Measurements from ENCODE around the gene PLEK. TPM values are rescaled to one million over a fixed set of nuclear protein-coding genes. Genes with fewer than 3 reads are reported as not detected.

The PLEK gene
- total and polyA plus RNA-seq, 9 of the 15 experiments (the other 6 are each of a cell fraction or from before 2014, with no cell fraction given): 0.14 to 1.2 (median 0.36) TPM

GRCh38 chr2:68418855-68419254, 53.8 kb downstream of the PLEK start (continued):
- no peak for TF ChIP-seq ZFP91 (CRISPR knock-in tag; IDR thresholded peaks at IDR 0.05)
- TF ChIP-seq ZNF445 (CRISPR knock-in tag; IDR thresholded peaks at IDR 0.05; ENCODE audit: low read depth): no peak
- 0 out of 2 replicates have a peak, but pooled peaks have one; percentile 35 for TF ChIP-seq PATZ1 (CRISPR knock-in tag; IDR thresholded peaks at IDR 0.05; ENCODE audit: borderline replicate concordance)
- no peak for TF ChIP-seq KLF10 (CRISPR knock-in tag; IDR thresholded peaks at IDR 0.05)
- TF ChIP-seq CSDE1 (IDR thresholded peaks at IDR 0.05): no peak
- TF ChIP-seq NRF1 (conservative IDR thresholded peaks at IDR 0.05 in 1 of 2, IDR thresholded peaks at IDR 0.05 in 1 of 2): no peak
- no peak for TF ChIP-seq NR4A1 (CRISPR knock-in tag; IDR thresholded peaks at IDR 0.05)
- peak; percentile 71 for TF ChIP-seq NR4A1 (tag; IDR thresholded peaks at IDR 0.05)
- no peak for TF ChIP-seq RBM25 (IDR thresholded peaks at IDR 0.05; ENCODE audit: low read depth, low read length, severe bottlenecking)
- no peak for TF ChIP-seq NONO (IDR thresholded peaks at IDR 0.05; ENCODE audit: low read depth in 2 of 2, low read length in 1 of 2)
- no peak for TF ChIP-seq ZC3H11A (IDR thresholded peaks at IDR 0.05; ENCODE audit: low read depth, low read length)
- no peak for TF ChIP-seq CBX2 (IDR thresholded peaks at IDR 0.05; ENCODE audit: insufficient read depth, low read length, poor library complexity, severe bottlenecking)
- TF ChIP-seq E2F8 (IDR thresholded peaks at IDR 0.05; ENCODE audit: low read depth, partially characterized antibody): no peak
- no peak for TF ChIP-seq KAT8 (IDR thresholded peaks at IDR 0.05; ENCODE audit: low read depth)
- no peak for TF ChIP-seq USF2 (CRISPR knock-in tag; IDR thresholded peaks at IDR 0.05)
- TF ChIP-seq NCOR1 (IDR thresholded peaks at IDR 0.05): no peak
- TF ChIP-seq THAP7 (CRISPR knock-in tag; IDR thresholded peaks at IDR 0.05): no peak
- no peak for TF ChIP-seq MEF2A (IDR thresholded peaks at IDR 0.05; ENCODE audit: control insufficient read depth, low read depth, low read length)
